ENCODE results near the gene FAM216B.
"Not testable (repeated sequence)": the region's sequence is repeated elsewhere in the genome, so short reads cannot be mapped to it uniquely, and the experiment has no call there.

Gene FAM216B

GRCh38 chr13:42786715-42787114 lies 5.3 kb downstream of the FAM216B start:
- DNase-seq, result no peak

- DNase-seq, result no peak
Measured at GRCh38 chr13:42788601-42789000, 7.2 kb downstream of the FAM216B start.

GRCh38 chr13:42792154-42792553 lies 10.8 kb downstream of the FAM216B start:
- no peak for DNase-seq

- no peak for DNase-seq
Measured at GRCh38 chr13:42794577-42795275, 13.3 kb downstream of the FAM216B start.

GRCh38 chr13:42795666-42796065 lies 14.3 kb downstream of the FAM216B start:
- DNase-seq, result no peak

- no peak for DNase-seq
Measured at GRCh38 chr13:42796747-42797356, 15.5 kb downstream of the FAM216B start.

GRCh38 chr13:42798118-42798517 lies 16.7 kb downstream of the FAM216B start:
- no peak for DNase-seq

GRCh38 chr13:42800109-42800643 lies 18.8 kb downstream of the FAM216B start:
- no peak for DNase-seq

GRCh38 chr13:42803563-42804204 lies 22.3 kb downstream of the FAM216B start:
- no peak for DNase-seq

- DNase-seq, result no peak
Measured at GRCh38 chr13:42804244-42804874, 23.0 kb downstream of the FAM216B start.

GRCh38 chr13:42807241-42807640 lies 25.9 kb downstream of the FAM216B start:
- DNase-seq, result no peak

- no peak for DNase-seq
Measured at GRCh38 chr13:42807866-42808265, 26.5 kb downstream of the FAM216B start.

- no peak for DNase-seq
Measured at GRCh38 chr13:42808341-42808940, 27.1 kb downstream of the FAM216B start.

GRCh38 chr13:42812316-42812715 lies 30.9 kb downstream of the FAM216B start:
- DNase-seq, result no peak

GRCh38 chr13:42814868-42815267 lies 33.5 kb downstream of the FAM216B start:
- no peak for DNase-seq

GRCh38 chr13:42815681-42816080 lies 34.3 kb downstream of the FAM216B start:
- DNase-seq, result no peak

GRCh38 chr13:42816538-42816937 lies 35.2 kb downstream of the FAM216B start:
- no peak for DNase-seq

- not testable (repeated sequence) for DNase-seq
Measured at GRCh38 chr13:42819687-42820086, 38.3 kb downstream of the FAM216B start.

- DNase-seq, result no peak
Measured at GRCh38 chr13:42820451-42820850, 39.1 kb downstream of the FAM216B start.

GRCh38 chr13:42821437-42821836 lies 40.1 kb downstream of the FAM216B start:
- DNase-seq, result no peak

GRCh38 chr13:42832341-42833096 lies 51.1 kb downstream of the FAM216B start:
- no peak for DNase-seq

- DNase-seq, result no peak
Measured at GRCh38 chr13:42834946-42835345, 53.6 kb downstream of the FAM216B start.
